Activated CD8-positive, alpha-beta T cell treated with anti-CD3 and anti-CD28 coated beads, Interleukin-2, amount 10 ng/mL, durations not matched to agents 7 days and 5 days (primary cell): ENCODE results near the gene NUP210L. TPM values are rescaled to one million over a fixed set of nuclear protein-coding genes. Genes with fewer than 3 reads are reported as not detected.
"Not testable (repeated sequence)": the region's sequence is repeated elsewhere in the genome, so short reads cannot be mapped to it uniquely, and the experiment has no call there.

Experiments used
- ATAC-seq: fragments of 150-1000 bp; cut with Tn5 transposase; one replicate; pipeline ENCODE4 v1.10.0; 2021; ENCODE audit warnings: moderate library complexity
- CTCF ChIA-PET: fragments of 350-600 bp; sonication (Branson Sonifier 250); formaldehyde crosslinking; loops from one replicate; lab custom pipeline; 2021; ENCODE audit warnings: antibody characterized with exemption; lab: Charles Lee
- POLR2A ChIA-PET: fragments of 350-600 bp; sonication (Branson Sonifier 250); formaldehyde crosslinking; loops from one replicate; lab custom pipeline; 2021; ENCODE audit warnings: antibody characterized with exemption; lab: Charles Lee
- DNase-seq: peaks from one replicate; pipeline ENCODE4 v3.0.0-alpha.2; 2020
- H3K27ac Mint-ChIP-seq: one replicate; pipeline ENCODE4 v1.8.0; 2021; ENCODE audit warnings: mild to moderate bottlenecking, mixed read lengths
- H3K27me3 Mint-ChIP-seq: one replicate; pipeline ENCODE4 v1.8.0; 2021; ENCODE audit warnings: low read depth, mixed read lengths
- H3K36me3 Mint-ChIP-seq: one replicate; pipeline ENCODE4 v1.8.0; 2021; ENCODE audit warnings: low read depth, mixed read lengths
- H3K4me1 Mint-ChIP-seq: one replicate; pipeline ENCODE4 v1.8.0; 2021; ENCODE audit warnings: low read depth, mixed read lengths
- H3K4me3 Mint-ChIP-seq: one replicate; pipeline ENCODE4 v1.8.0; 2021; ENCODE audit warnings: mild to moderate bottlenecking, mixed read lengths
- H3K9me3 Mint-ChIP-seq: one replicate; pipeline ENCODE4 v1.8.0; 2022; ENCODE audit warnings: mixed read lengths; ENCODE audit not compliant: insufficient read depth
- total RNA-seq, 2 experiments: library from RNA; stranded (reverse); gene quantifications; one replicate each; pipeline ENCODE4 v1.2.3, GENCODE V29; 2021

Gene NUP210L
- total RNA-seq, 2 experiments from 2014 or later: 0.08 to 0.13 TPM

GRCh38 chr1:154095456-154096060, 59.3 kb downstream of the NUP210L start:
- Mint-ChIP-seq H3K4me3 (no peak overlapping the region), H3K27ac (no peak overlapping the region), H3K9me3 (no peaks in the 10 kb centered on the region), H3K36me3 (no peaks in the 10 kb centered on the region), H3K27me3 (no peaks in the 10 kb centered on the region), H3K4me1 (no peaks in the 10 kb centered on the region)
- DNase-seq: no peak
- CTCF ChIA-PET: no interaction called here
- POLR2A ChIA-PET: no interaction called here
- ATAC-seq: no peak

- Mint-ChIP-seq H3K27me3 (no peaks in the 10 kb centered on the region), H3K9me3 (no peaks in the 10 kb centered on the region), H3K36me3 (no peaks in the 10 kb centered on the region), H3K4me1 (no peaks in the 10 kb centered on the region), H3K4me3 (no peak overlapping the region), H3K27ac (no peak overlapping the region)
- no peak for ATAC-seq
- no peak for DNase-seq
- ChIA-PET POLR2A (no interaction called here), CTCF (interaction anchor here (1.2 kb wide), 1 partner anchor 240 kb away, joined by 3 read pairs; no protein-coding TSS in a partner anchor)
Observed at GRCh38 chr1:154094411-154094810, 60.5 kb downstream of the NUP210L start.

GRCh38 chr1:154093699-154094098, 61.2 kb downstream of the NUP210L start:
- Mint-ChIP-seq H3K36me3 (no peaks in the 10 kb centered on the region), H3K4me1 (no peaks in the 10 kb centered on the region), H3K27me3 (peaks cover 2% of the 10 kb centered on the region), H3K4me3 (no peak overlapping the region), H3K27ac (no peak overlapping the region), H3K9me3 (no peaks in the 10 kb centered on the region)
- CTCF ChIA-PET: interaction anchor here (1.2 kb wide), 1 partner anchor 241 kb away, joined by 3 read pairs; no protein-coding TSS in a partner anchor
- POLR2A ChIA-PET: no interaction called here
- ATAC-seq (no peak), DNase-seq (no peak)

- ATAC-seq: no peak
- Mint-ChIP-seq H3K4me1 (no peaks in the 10 kb centered on the region), H3K27ac (no peak overlapping the region), H3K4me3 (no peak overlapping the region), H3K9me3 (no peaks in the 10 kb centered on the region), H3K36me3 (no peaks in the 10 kb centered on the region), H3K27me3 (peaks cover 5% of the 10 kb centered on the region)
- CTCF ChIA-PET: interaction anchor here (0.6 kb wide), 1 partner anchor 837 kb away, joined by 3 read pairs; no protein-coding TSS in a partner anchor
- DNase-seq: no peak
- POLR2A ChIA-PET: no interaction called here
Observed at GRCh38 chr1:154091706-154092105, 63.2 kb downstream of the NUP210L start.

- H3K36me3 Mint-ChIP-seq: no peaks in the 10 kb centered on the region
- peaks cover 3% of the 10 kb centered on the region for H3K9me3 Mint-ChIP-seq
- ChIA-PET CTCF (no interaction called here), POLR2A (no interaction called here)
- no peaks in the 10 kb centered on the region for H3K4me1 Mint-ChIP-seq
- H3K4me3 Mint-ChIP-seq: no peak overlapping the region
- no peak overlapping the region for H3K27ac Mint-ChIP-seq
- H3K27me3 Mint-ChIP-seq: peaks cover 5% of the 10 kb centered on the region
- no peak for ATAC-seq
- DNase-seq: no peak
Observed at GRCh38 chr1:154087574-154087973, 67.3 kb downstream of the NUP210L start.

DNA sequence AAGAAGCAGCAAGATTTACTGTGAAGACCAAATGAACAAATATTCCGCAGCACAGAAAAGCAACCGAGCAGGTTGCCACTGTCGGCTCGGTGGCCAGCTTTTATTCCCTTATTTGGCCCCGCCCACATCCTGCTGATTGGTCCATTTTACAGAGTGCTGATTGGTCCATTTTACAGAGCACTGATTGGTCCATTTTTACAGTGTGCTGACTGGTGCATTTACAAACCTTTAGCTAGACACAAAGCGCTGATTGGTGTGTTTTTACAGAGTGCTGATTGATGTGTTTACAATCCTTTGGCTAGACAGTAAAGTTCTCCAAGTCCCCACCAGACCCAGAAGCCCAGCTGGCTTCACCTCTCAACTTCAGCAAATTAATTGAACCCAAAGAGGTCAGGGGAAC, 71.8 kb downstream of the NUP210L start:
- H3K27ac Mint-ChIP-seq, H3K27me3 Mint-ChIP-seq, H3K4me3 Mint-ChIP-seq, CTCF ChIA-PET, ATAC-seq, H3K36me3 Mint-ChIP-seq, H3K9me3 Mint-ChIP-seq, DNase-seq, H3K4me1 Mint-ChIP-seq: not testable (repeated sequence)
- POLR2A ChIA-PET: interaction anchor here (0.6 kb wide), 1 partner anchor 253 kb away, joined by 3 read pairs; no protein-coding TSS in a partner anchor

DNA sequence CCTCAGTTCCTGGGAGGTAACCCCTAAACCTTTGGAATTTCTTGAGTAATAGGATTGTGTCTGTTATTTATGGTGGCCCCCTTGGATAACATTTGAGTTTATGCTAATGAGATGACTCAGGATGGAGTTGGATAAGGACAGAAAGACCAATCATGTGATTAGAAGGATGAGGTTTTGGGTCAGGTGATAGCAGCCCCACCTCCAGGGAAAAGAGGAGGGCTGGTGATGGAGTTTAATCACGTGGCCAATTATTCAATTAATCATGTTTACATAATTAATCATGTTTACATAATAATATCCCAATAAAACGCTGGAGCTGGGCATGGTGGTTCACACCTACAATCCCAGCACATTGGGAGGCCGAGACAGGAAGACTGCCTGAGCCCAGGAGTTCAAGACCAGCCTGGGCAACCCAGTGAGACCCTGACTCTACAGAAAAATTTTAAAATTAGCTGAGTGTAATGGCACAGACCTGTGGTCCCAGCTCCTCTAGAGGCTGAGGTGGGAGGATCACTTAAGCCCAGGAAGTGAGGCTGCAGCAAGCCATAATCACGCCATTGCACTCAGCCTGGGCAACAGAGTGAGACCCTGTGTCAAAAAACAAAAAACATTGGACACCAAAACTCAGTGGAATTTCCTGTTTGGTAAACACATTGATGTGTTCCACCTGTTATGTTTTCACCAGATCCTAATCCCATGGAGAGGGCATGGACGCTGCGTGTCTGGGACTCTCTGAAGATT, 73.3 kb downstream of the NUP210L start:
- Mint-ChIP-seq H3K36me3 (no peaks in the 10 kb centered on the region), H3K27me3 (peaks cover 3% of the 10 kb centered on the region), H3K27ac (no peak overlapping the region), H3K4me3 (no peak overlapping the region), H3K9me3 (peaks cover 7% of the 10 kb centered on the region), H3K4me1 (no peaks in the 10 kb centered on the region)
- ATAC-seq (no peak), DNase-seq (no peak)
- CTCF ChIA-PET: no interaction called here
- POLR2A ChIA-PET: no interaction called here

DNA sequence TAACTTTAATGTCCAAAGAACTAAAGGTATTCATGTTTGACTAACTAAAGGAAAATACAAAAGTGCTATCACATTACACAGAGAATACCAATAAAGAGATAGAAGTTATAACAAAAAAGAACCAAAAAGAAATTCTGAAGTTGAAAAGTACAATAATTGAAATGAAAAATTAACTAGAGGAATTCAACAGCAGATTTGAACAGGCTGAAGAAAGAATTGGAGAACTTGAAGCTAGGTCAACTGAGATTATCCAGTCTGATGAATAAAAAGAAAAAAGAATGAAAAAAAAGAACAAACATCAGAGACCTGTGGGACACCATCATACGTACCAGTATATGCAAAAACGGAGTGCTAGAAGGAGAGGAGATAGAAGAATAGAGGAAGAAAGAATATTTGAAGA, 78.5 kb downstream of the NUP210L start:
- DNase-seq: no peak
- no peak overlapping the region for H3K4me3 Mint-ChIP-seq
- no peak overlapping the region for H3K27ac Mint-ChIP-seq
- H3K4me1 Mint-ChIP-seq: no peaks in the 10 kb centered on the region
- CTCF ChIA-PET: no interaction called here
- H3K36me3 Mint-ChIP-seq: no peaks in the 10 kb centered on the region
- no peak for ATAC-seq
- H3K27me3 Mint-ChIP-seq: peaks cover 4% of the 10 kb centered on the region
- peaks cover 8% of the 10 kb centered on the region for H3K9me3 Mint-ChIP-seq
- POLR2A ChIA-PET: no interaction called here

- H3K27ac Mint-ChIP-seq: no peak overlapping the region
- no peak for DNase-seq
- no peak for ATAC-seq
- H3K4me3 Mint-ChIP-seq: no peak overlapping the region
- H3K9me3 Mint-ChIP-seq: peaks cover 8% of the 10 kb centered on the region
- CTCF ChIA-PET: no interaction called here
- peaks cover 4% of the 10 kb centered on the region for H3K27me3 Mint-ChIP-seq
- H3K36me3 Mint-ChIP-seq: no peaks in the 10 kb centered on the region
- no peaks in the 10 kb centered on the region for H3K4me1 Mint-ChIP-seq
- POLR2A ChIA-PET: interaction anchor here (0.6 kb wide), 1 partner anchor 281 kb away, joined by 3 read pairs; no protein-coding TSS in a partner anchor
Observed at GRCh38 chr1:154075746-154076145, 79.1 kb downstream of the NUP210L start.

DNA sequence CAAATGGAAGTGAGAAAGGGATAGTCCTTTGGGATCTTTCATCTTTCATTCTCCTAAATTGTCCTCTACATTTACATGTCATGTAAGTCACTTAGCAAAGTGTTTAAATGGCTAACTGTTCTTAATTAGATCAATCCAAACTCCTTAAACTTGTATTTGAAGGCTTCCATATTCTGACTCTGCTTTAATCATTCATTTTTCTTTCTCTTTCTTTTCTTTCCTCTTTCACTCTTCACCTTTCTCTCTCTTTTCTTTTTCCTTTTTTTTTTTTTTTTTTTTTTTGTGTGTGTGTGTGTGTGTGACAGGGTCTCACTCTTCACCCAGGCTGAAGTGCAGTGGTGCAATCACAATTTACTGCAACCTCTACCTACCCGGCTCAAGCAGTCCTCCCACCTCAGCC, 92.6 kb downstream of the NUP210L start:
- peaks cover 4% of the 10 kb centered on the region for H3K27me3 Mint-ChIP-seq
- H3K36me3 Mint-ChIP-seq: no peaks in the 10 kb centered on the region
- ChIA-PET CTCF (no interaction called here), POLR2A (no interaction called here)
- no peaks in the 10 kb centered on the region for H3K4me1 Mint-ChIP-seq
- no peak overlapping the region for H3K4me3 Mint-ChIP-seq
- no peak for DNase-seq
- H3K27ac Mint-ChIP-seq: no peak overlapping the region
- H3K9me3 Mint-ChIP-seq: no peaks in the 10 kb centered on the region
- ATAC-seq: no peak

DNA sequence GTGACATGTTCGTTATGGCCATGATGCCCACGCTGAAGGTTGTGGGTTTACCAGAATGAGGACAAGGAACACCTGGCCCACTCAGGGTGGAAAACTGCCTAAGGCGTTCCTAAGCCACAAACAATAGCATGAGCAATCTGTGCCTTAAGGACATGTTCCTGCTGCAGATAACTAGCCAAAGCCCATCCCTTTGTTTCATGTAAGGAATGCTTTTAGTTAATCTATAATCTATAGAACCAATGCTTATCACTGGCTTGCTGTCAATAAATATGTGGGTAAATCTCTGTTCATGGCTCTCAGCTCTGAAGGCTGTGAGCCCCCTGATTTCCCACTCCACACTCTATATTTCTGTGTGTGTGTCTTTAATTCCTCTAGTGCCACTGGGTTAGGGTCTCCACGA, 107.4 kb downstream of the NUP210L start:
- H3K27ac Mint-ChIP-seq, ATAC-seq, H3K27me3 Mint-ChIP-seq, POLR2A ChIA-PET, DNase-seq, H3K9me3 Mint-ChIP-seq, H3K36me3 Mint-ChIP-seq, H3K4me1 Mint-ChIP-seq, H3K4me3 Mint-ChIP-seq, CTCF ChIA-PET: not testable (repeated sequence)

- H3K36me3 Mint-ChIP-seq, POLR2A ChIA-PET, H3K4me1 Mint-ChIP-seq, ATAC-seq, H3K9me3 Mint-ChIP-seq, H3K4me3 Mint-ChIP-seq, H3K27me3 Mint-ChIP-seq, DNase-seq, H3K27ac Mint-ChIP-seq, CTCF ChIA-PET: not testable (repeated sequence)
Observed at GRCh38 chr1:154033697-154034096, 121.2 kb downstream of the NUP210L start.
